DMS153 treated with DMSO at 0.1 percent for 48 hours (cell line): ENCODE measurements around the gene CLPTM1L.
"Not testable (repeated sequence)": the region's sequence is repeated elsewhere in the genome, so short reads cannot be mapped to it uniquely, and the experiment has no call there.

ENCODE experiments used
- DNase-seq: peaks from one replicate; lab custom pipeline; 2025; ENCODE audit not compliant: unreplicated experiment; lab: John Stamatoyannopoulos, UW

CLPTM1L gene

GRCh38 chr5:1360861-1361260 lies 16.0 kb upstream of the CLPTM1L start:
- no peak for DNase-seq

GRCh38 chr5:1360367-1360766 lies 15.5 kb upstream of the CLPTM1L start:
- not testable (repeated sequence) for DNase-seq

- no peak for DNase-seq
Observed at GRCh38 chr5:1359713-1360112, 14.8 kb upstream of the CLPTM1L start.

GRCh38 chr5:1359031-1359645 lies 14.2 kb upstream of the CLPTM1L start:
- DNase-seq = no peak

GRCh38 chr5:1358726-1359025 lies 13.8 kb upstream of the CLPTM1L start:
- DNase-seq = no peak

- no peak for DNase-seq
Observed at GRCh38 chr5:1357946-1358725, 13.2 kb upstream of the CLPTM1L start.

GRCh38 chr5:1356873-1357787 lies 12.2 kb upstream of the CLPTM1L start:
- no peak for DNase-seq

GRCh38 chr5:1354576-1354975 lies 9.7 kb upstream of the CLPTM1L start:
- no peak for DNase-seq

- DNase-seq = no peak
Observed at GRCh38 chr5:1352231-1353219, 7.6 kb upstream of the CLPTM1L start.

- no peak for DNase-seq
Observed at GRCh38 chr5:1351156-1351555, 6.3 kb upstream of the CLPTM1L start.

- DNase-seq = no peak
Observed at GRCh38 chr5:1349246-1349645, 4.3 kb upstream of the CLPTM1L start.

GRCh38 chr5:1348986-1349245 lies 4.0 kb upstream of the CLPTM1L start:
- DNase-seq = no peak

GRCh38 chr5:1347571-1347970 lies 2.7 kb upstream of the CLPTM1L start:
- DNase-seq = no peak

- no peak for DNase-seq
Observed at GRCh38 chr5:1346627-1347440, 1.9 kb upstream of the CLPTM1L start.

GRCh38 chr5:1345876-1346626 lies 1.2 kb upstream of the CLPTM1L start:
- no peak for DNase-seq

- DNase-seq = no peak
Observed at GRCh38 chr5:1343931-1344901, 683 bp downstream of the CLPTM1L start.

- DNase-seq = no peak
Observed at GRCh38 chr5:1343315-1343751, 1.6 kb downstream of the CLPTM1L start.

- DNase-seq = not testable (repeated sequence)
Observed at GRCh38 chr5:1342711-1343110, 2.2 kb downstream of the CLPTM1L start.
